ENCODE measurements around the gene DMRT1.

The DMRT1 gene

DNA sequence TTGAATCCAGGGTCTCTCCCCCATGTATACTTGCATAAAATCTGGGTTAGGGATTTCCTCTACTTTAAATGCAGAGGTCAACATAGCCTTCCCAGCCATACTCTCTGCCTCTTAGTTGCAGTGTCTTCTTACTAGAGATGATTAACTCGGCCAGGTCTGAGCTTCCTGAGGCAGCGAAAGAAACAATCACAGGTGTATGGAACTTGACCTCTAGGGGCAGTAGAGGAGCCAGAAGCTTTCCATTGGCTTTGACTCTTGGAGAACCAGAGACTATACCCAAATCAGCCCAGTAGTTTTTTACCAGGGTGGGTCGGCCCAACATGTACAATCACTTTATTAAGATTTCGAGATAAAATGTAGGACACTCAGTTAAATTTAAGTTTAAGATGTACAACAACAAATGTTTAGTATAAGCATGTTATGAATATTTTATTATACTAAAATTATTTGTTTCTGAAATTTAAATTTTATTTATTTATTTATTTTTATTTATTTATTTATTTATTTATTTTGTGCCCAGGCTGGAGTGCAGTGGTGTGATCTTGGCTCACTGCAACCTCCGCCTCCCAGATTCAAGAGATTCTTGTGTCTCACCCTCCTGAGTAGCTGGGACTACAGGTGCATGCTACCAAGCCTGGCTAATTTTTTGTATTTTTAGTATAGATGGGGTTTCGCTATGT is 87.0 kb downstream of the DMRT1 start:
- DNase-seq, result no peak

DNA sequence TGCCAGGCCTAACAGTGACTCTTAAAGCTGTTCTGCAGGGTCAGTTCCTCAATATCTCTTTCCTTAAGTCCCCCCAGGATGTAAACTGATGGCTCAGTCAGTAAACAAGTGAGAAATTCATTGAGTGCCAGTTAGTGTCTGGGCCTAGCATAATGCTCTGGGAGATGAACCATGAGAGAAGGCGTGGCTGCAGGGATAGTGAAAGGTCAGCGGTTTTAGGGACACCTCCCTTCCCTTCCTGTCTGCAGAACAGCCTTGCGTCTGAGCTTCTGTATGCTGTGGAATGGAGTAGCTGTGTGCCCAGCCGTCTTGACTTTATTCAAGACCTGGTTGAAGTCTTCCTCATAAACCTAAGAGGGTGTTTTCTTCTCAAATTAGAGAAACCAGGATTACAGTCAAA is 88.2 kb downstream of the DMRT1 start:
- no peak for DNase-seq

- DNase-seq, result no peak
These were observed 91.9 kb downstream of the DMRT1 start for GRCh38 chr9:933356-933755.

- no peak for DNase-seq
These were observed 94.0 kb downstream of the DMRT1 start for GRCh38 chr9:935348-935965.

DNA sequence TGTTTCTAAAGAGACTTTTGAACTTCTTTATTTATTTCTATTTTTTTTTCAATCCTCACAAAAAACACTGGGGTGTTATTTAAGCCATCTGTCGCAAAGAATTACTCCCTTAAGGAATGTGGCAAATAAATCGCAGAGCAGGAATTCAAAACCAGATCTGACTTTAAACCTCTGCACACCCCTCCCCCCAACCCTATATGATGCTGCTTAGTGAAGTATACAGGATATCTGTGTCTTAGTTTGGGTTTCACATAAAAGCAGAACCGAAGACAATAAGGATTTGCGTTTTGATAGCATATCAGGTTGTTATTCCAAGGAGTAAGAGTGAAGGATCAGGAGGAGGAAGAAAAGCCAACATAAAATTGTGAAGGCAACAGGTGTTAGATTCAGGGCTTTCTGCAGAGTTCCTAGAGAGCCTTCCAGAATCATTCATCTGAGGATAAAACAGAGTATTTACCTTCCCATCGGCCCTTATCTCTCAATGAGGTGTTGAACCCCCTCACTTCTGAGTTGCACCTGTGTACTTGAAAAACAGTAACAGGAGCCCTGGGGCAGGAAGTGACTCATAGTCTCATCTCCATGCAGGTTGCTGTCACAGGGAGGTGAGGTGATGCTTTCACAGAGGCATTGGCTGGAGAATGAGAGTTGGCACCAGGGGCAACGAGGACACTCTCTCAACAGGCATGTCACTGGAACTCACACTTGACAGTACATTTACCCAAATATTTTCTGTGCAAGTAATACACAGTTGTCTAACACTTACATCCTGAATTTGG is 101.5 kb downstream of the DMRT1 start:
- no peak for DNase-seq

GRCh38 chr9:947985-948384 is 106.5 kb downstream of the DMRT1 start:
- no peak for DNase-seq

- DNase-seq, result no peak
These were observed 107.0 kb downstream of the DMRT1 start for GRCh38 chr9:948497-948896.

- no peak for DNase-seq
These were observed 108.6 kb downstream of the DMRT1 start for GRCh38 chr9:950139-950538.

- DNase-seq, result no peak
These were observed 111.0 kb downstream of the DMRT1 start for GRCh38 chr9:952546-952945.

- DNase-seq, result no peak
These were observed 117.6 kb downstream of the DMRT1 start for GRCh38 chr9:959105-959504.

- DNase-seq, result no peak
These were observed 118.4 kb downstream of the DMRT1 start for GRCh38 chr9:959914-960313.

DNA sequence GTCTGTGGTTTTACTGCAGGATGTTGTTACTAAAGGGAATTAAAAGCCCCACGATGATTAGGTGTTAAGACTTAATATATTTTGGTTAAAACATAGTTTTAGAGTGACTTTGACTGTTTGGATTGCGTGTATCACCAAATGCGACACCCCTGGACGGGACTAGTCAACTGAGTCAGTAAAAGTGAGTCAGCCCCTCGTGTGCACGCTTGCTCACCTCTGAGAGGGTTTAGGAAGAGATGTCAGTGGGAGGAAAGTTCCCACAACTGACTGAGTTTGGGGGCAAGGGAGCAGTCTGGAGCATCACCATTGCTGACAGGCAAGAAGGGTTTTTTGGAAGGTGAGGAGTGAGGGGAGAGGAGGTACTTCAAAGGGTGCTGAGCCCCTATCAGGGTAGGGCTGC is 120.5 kb downstream of the DMRT1 start:
- DNase-seq, result no peak

DNA sequence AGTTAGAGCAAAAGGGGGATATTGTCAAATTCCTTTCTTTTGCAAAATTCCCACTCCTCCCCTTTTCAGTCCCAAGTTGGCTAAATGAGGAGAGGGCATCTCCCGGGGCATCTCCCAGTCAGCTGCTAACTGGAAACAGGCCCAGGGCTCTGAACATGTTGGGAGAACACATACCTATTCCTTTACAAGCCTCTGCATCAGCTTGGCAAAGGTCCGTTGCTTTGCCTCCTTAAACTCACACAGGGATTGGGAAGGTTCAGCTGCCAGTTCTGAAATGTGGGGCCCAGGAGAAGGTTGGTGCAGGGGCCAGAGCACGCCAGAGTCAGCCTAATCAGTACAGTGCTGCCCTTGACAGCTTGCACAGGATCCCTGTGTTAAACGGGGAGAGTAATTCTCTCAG is 124.0 kb downstream of the DMRT1 start:
- DNase-seq, result no peak

DNA sequence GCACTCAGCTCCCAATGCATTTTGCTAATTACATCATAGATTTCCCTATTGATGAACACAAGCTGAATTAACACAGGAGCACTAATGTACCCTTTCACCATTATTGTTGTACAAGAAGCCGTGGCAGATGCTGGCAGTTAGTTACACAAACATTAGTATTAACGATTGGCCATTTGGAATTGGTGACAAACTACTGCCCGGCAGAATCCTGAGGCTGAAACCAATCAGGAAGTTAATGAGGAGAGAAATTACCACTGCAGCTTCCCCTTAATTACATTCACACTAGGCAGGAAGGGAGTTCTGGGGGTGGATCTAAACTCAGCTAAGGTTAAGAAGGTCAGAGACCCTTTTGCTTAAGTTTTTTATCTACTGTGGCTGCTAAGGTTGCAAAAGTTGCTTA is 125.4 kb downstream of the DMRT1 start:
- no peak for DNase-seq

- DNase-seq, result no peak
These were observed 125.9 kb downstream of the DMRT1 start for GRCh38 chr9:967436-967835.

GRCh38 chr9:967903-968641 is 126.6 kb downstream of the DMRT1 start:
- DNase-seq, result no peak

- DNase-seq, result no peak
These were observed 128.0 kb downstream of the DMRT1 start for GRCh38 chr9:969310-970150.

- DNase-seq, result no peak
These were observed 128.9 kb downstream of the DMRT1 start for GRCh38 chr9:970151-970996.

- DNase-seq, result no peak
These were observed 130.5 kb downstream of the DMRT1 start for GRCh38 chr9:971901-972500.

GRCh38 chr9:972501-973294 is 131.2 kb downstream of the DMRT1 start:
- no peak for DNase-seq

All from COR-L47 (cell line).